Activated T-cell treated with anti-CD3 and anti-CD28 coated beads, Interleukin-2, amount 50 U/mL, for 1 hour (primary cell): ENCODE data around the gene MMD.
"Not testable (repeated sequence)": the region's sequence is repeated elsewhere in the genome, so short reads cannot be mapped to it uniquely, and the experiment has no call there.

Experiments
- DNase-seq: peaks from one replicate; pipeline ENCODE4 v3.0.0-alpha.2; 2020

The MMD gene

DNA sequence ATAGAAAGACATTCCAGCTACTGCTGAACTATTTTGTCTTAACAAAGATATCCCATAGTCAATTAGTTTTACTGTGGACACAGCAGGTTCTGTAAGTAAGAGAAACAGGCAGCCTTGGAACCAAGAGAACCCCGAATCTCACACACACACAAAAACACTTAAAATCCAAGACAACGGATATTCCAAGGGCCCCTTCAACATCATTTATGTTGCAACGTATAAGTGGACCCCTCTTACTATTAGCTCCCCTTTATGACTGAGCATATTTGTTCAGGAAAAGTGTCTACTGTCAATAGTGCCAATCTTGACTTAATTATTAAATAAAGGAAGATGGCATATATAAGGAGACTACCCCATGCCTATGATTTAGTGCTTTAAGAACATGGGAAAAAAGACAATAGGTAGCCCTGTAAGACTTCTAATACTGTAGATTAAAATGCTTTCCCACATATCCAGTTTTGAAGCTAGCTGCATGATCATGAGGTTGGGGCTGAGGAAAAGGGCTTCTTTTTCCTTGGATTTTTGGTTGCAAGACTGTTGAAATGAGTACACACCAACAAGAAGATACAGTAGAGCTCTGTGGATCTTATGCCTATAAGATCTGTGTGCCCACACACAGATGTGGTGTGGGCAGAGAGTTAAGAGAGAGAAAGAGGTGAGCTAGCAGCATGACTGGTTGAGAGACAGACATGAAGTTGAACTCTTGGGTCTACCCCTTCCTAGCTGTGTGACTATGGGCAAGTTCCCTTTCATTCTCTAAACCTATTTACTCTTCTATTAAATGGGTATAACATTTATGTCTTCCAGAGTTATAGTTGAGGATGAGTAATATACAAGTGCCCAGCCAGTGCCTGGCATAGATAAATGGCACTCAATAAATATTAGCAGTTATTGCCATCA is 3.0 kb downstream of the MMD start:
- no peak for DNase-seq

DNA sequence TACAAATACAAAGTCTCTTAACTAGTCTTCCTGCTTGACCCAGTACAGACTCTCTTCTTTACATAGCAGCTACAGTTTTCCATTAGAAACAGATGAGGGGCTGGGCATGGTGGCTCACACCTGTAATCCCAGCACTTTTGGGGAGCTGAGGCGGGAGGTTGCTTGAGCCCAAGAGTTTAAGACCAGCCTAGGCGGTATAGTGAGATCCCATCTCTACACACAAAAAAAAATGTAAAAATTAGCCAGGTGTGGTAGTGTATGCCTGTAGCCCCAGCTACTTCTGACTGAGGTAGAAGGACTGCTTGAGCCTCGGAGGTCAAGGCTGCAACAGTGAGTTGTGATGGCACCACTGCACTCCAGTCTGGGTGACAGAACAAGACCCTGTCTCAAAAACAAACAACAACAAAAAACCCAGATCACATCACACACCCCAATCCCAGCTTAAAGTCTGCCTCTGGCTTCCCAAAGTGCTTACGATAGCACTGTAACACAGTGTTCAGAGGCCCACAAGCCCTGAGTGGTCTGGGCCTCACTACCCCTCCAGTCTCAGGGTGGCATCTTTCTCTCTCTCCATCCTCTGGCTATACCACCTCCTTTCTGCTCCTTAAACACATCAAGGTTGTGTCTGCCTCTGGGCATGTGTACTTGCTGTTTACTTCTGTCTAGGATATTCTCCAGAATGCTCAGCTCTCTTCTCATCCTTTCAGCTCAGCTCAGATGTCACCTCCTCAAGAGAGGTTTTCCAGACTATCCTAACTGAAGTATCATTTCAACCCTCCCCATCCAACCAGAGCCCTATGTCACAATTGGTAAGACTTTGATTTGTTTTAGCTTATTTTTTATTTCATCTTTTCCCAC is 4.0 kb downstream of the MMD start:
- DNase-seq, result no peak

DNA sequence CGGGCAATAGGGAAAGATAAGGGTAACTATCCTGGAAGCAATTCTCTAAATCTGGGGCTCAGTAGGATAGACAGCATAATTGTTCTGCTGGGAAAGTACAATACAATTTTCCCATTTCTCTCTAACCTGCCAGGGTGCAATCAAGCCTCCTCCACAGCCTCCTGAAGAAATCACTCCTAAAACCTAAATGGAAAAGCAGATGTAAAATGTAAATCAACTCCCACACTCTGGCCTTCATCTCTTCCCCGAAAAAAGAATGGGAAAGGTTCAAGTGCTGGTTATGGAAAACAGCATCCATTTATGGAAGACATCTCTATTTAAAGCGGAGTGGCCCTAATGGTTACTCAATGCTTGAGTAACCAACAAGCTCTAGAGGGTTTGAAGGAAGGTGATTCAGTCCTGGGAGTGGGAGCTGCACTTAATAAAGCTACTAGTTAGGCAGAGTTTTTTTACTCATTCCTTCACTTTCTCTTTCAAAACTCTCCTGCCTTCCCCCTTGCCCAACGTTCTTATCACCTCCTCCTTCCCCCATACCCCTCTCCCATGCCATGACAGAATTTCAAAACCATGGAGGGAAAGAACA is 5.1 kb downstream of the MMD start:
- DNase-seq, result no peak

DNA sequence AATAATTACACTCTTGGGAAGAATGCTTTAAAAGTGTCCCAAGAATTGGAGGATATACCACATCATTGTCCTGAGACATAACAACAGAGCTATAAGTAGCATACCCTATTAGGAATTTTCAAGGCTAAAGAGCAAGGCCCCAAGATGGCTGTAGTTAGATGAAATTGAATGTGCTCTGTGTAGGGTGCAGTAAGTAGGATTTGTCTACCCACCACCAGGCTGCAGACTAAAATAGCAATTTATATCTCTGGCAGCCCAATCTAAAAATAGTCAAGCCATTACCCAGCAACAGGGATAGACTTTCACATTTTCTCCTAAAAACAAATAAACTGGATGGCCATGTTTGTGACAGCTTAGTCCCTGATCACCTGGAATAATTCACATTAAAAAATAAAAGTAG is 5.6 kb downstream of the MMD start:
- no peak for DNase-seq

DNA sequence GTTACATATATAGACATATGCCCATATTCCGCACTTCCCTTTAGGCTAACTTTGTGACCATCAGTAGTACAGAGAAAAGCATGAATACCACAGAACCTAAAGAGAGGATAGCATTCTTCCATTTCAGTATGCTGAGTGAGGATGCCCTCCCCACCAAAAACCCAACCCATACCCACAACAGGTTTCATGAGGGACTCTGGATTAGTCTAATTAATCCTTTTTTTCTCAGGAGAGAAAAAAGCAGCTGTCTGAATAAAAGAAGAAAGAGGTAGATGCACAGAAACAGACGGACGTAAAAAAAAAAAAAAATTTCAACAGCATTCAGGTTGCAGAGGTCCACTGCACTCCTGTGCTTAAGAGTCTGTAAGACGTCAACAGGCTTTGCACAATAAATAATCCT is 6.7 kb downstream of the MMD start:
- no peak for DNase-seq

DNA sequence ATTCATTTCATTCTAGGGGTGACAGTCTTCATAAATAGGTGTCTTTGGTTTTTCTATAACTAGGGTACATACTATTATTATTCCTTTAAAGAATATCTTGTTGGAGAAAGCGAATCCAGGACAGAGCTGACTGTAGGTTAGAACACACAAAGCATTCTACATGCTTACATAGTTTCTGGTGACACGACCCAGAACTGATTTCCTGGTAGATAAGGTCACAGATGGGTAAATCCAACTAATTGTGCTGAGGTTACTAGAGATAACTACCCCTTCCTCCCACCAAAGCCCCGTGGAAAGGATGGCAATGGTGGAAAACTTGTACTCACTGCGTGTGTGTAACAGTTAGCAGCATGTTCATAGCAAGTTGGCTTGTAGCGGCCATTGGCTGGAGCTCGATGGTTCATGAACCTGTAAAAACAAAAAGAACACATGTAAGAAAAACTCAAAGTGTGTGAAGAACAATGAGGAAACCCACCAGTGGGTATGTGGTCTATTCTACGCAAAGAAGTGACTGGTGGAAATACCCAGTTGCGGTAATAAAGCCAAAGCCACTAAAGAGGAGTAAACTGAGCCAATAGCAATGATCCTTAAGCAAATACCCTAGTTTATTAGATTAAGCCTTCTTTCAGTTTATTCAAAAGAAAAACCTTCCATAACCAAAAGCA is 7.7 kb downstream of the MMD start:
- no peak for DNase-seq

DNA sequence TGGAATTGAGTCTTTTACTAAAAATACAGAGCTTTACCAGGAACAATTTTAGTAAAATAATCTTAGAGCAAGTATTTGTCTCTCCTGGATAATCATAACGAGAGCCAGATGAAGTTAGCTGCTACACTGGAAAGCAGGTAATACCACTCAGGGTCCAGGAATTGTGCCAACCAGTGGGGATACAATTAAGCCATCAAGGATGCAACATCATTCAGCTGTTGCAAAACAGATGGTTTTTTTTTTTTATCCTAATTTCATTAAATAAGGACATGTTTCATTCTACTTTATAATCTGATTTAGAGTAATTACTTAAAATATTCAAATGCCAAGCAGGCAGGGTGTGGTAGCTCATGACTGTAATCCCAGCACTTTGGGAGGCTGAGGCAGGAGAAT is 10.2 kb downstream of the MMD start:
- no peak for DNase-seq

DNA sequence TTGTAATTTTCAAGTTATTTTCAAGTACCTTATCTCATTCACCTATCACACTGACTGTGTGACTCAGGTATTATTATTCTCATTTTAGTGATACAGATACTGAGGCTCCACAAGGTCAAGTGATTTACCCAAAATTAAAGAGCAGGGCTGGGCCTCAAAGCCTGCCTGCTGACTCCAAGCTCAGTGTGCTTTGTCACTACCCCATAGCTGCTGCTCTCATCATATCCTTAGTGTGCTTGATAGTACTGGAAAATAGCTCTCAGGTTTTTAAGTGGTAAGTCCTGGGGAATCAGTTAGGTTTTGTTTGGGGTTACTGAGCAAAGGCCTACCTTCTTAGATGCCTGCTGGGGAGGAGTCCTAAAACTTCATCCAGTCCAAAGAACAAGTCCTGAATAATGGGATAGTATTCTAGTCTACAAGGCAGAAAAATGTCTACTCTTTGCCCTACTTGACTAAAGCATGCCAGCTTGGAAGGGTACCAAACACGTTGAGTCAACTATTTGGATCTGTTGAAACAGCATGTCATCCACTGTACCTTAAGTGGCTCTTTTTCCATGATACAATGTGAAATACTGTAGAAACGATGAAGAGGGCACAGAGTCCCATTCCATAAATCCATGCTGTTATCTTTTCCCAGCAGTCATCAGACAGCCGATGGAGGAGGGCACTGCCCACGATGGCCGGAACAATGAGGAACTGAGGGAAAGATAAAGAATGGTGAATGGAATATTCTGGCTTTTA is 10.7 kb downstream of the MMD start:
- no peak for DNase-seq

DNA sequence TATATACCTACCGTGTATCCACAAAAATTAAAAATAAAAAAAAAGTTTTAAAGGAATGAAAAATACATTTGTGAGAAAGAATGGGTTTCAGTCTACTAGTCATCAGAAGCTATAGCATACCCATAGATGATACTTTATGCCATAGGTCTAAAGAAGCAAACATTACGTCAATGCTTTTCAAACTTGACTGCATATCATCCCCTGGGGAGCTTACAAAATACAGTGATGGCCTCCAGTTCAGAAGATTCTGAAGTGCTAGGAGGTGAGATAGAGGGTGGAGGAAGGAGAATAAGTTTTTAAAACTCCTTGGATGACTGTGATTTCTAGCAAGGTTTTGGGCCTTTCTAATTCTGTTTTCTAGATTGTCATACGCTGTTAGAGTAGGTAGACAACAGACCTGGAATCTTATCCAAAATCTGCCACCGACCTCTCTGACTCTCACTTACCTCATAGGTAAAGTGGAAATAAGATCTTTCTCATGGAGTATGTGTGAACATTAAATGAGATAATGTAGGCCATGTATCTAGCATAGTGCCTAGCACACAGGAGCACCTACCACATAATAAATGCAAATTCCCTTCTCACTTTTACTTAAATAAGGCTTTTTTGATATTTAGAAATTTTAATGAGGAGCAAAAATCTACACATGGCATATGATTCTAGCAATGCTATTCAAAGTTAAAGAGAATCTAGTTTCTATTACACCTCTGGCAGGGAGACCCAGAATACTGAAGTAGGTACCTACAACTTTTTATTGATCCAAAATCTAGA is 12.4 kb downstream of the MMD start:
- no peak for DNase-seq

DNA sequence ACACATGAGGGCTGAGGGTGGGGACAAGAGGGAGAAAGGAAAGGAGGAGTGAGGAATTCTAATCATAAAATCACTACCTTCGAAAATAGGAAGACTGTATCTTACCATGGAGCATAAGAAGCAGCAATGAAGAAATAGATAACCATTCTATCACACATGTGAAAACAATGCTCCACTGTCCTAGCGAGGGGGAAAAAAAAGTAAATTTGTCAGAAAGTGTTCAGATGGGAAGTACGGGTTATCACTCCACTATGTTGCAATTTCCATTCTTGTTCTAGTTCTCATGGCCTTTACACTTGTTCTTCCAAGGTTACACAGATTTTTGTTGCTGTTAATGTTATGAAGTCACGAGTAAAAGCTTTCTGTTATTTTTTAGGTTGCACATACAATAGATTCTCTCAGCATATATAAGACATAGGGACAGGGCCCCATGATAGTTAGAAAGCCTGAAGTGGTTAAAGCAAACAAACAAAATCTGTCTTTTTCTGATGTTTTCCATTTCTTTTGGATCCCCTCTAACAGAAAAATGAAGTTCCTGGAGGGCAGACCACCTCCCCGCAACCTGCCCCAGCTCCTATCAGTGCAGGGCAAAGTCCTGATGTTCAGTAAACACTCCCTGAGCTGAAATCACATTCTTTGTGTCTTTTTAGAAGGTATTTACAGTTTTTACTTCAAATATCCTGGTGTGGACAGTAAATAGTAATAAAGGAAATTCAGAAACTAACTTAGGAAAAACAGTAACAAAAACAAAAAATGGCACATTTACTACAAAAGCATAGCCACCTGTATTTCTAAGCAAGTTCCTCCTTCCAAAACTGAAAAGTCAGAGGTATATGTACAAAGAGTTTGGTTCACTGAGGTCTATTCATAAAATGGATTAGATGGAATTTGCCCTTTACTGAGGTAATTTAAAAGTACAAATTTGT is 13.7 kb downstream of the MMD start:
- DNase-seq, result no peak

DNA sequence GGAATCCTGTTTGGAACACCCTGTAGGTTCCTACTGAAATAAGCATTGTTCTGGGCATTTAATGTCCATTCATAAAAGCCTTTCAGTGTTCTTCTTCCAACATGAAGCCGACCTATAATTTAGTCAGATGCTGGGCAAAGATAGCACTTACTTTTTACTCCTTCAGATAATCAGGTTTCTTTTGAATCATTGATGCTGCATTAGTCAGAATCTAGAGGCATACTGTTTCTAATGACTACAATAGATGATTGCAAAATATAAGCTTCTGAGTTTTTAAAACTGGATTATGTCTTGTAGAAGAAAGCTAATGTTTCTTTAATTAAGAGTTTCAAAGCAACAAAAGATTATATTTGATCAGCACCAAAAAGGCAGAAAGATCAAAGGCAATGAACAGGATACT is 16.0 kb downstream of the MMD start:
- no peak for DNase-seq

DNA sequence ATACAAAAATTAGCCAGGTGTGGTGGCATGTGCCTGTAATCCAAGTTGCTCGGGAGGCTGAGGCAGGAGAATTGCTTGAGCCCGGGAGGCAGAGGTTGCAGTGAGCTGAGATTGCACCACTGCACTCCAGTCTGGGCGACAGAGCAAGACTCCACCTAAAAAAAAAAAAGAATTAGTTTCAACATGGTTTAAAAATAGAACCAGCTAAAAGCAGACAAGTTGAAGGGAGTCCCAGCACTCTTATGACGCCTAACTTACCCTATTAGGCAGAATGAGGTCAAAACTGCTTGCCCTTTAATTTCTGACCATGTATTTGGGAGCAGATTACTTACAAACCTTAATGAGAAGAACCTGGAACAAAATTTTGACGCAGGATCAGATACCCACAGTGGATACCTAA is 17.4 kb downstream of the MMD start:
- not testable (repeated sequence) for DNase-seq

DNA sequence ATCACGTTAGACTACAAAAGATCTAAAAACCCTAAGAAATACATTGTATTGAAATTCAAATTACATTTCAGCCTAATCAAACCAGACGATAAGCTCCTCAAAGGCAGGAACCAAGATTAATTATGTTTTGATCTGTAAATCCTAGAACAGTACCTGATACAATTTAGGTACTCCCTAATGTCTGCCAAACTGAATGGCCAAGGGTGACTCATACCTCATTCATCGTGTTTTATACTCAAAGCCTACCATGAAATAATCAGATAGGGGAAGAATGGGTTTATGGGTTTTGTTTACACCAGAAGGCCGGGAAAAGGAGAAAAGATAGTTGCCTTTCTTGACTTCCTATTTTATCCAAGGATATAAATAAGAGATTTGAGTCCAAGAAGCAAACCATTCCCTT is 19.3 kb downstream of the MMD start:
- no peak for DNase-seq

DNA sequence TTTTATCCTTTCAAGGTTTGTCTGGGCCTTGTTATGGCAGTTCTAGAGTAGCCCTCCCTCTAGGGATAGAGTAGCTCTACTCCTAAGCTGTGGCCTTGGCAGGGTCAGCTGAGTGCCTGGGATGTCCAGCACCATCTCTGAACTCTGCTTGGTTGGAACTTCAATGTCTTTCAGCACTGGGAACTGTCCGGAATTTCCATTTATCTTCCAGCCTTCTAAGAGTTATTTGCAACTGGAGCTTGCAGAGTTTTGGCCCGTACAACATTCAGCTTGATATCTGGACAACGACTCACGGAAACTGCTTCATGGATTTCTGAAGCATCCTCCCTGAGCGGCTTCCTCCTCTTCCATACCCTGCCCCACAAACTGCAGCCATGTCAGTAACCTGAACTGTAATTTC is 22.9 kb downstream of the MMD start:
- no peak for DNase-seq

DNA sequence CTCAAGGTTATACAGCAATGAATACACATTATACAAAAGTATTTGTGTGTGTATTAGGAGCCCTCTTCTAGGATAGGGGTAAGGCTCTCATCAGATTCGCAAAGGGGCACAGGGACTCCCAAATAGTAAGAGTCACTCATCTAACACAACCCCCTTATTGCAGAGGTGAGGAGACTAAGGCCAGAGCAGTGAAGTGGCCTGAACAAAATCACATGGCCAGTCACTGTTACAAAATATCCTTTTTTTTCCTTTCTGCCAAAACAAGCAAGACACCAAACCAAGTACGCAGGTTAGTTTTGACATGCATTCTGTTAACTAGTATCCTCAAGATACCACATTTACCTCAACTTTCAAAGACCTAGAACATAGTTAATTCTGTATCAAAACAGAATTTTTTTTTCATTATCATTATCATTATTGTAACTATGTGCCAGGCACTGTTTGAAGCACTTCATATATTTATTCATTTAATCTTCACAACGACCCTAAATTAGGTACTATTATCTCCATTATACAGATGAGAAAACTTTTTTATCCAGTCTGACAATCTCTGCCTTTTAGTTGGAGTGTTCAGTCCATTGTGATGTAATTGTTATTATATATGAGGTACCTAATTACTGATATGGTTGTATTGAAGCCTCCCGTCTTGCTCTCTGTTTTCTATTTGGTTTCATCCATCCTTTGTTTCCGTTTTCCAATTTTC is 25.7 kb downstream of the MMD start:
- no peak for DNase-seq

DNA sequence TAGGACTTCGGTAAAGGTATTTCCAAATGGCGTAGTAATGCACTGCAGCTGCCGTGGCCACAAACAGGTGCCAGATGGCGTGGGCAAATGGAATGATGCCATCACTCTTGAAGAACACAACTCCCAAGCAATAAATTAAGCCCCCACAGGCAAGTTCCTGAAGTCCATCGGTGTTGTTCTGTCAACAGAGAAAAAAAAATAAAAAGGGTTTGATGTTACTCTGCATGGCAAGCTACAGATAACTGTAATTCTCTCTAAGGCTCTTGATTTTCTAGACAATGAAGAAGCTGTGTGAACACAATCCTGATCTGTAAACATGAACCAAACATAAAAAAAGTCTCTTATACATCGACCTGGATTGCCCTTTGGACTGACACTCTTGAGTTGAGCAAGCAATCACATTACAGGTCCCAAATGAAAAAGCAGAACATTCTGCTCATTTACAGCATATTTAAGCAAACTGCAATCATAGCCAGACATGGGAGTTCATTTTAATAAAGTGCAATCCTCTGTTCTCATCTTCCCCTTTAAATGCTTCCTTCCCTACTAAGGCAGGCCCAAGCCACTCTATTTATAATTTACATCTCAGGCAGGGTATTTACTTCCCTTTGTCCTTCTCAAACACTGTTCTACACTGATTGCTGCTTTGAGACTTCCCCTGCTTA is 27.1 kb downstream of the MMD start:
- DNase-seq, result no peak

DNA sequence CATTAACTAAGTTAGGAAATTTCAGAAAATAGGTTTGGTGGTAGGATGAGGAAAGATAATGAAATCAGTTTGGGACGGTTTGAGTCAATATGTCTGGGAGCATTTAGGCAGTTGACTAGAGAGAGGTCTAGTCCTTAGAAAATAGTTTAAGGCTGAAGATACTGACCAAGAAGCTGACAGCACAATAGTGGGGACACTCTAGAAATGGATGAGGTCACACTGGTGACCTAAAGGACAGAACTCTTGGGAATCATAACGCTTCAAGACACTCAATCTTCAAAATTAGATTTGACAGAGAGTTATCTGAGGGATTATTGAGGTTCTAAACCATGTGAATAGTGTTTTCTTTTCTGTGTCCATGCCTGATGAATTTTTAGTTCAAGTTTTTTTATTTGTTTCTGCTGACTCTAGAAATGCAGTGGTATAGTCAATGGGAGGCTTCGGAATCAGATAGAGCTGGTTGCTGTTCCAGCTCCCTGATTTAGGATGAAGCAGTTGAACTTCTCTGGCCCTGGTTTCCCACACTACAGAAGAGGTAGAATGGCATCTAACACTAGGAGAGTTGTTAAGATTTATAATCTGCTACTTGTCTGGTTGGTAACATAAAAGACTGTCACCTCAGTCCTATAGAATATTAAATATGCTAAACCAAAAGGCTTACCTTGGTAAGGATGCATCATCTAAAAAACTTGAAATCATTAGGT is 29.7 kb downstream of the MMD start:
- DNase-seq, result no peak

DNA sequence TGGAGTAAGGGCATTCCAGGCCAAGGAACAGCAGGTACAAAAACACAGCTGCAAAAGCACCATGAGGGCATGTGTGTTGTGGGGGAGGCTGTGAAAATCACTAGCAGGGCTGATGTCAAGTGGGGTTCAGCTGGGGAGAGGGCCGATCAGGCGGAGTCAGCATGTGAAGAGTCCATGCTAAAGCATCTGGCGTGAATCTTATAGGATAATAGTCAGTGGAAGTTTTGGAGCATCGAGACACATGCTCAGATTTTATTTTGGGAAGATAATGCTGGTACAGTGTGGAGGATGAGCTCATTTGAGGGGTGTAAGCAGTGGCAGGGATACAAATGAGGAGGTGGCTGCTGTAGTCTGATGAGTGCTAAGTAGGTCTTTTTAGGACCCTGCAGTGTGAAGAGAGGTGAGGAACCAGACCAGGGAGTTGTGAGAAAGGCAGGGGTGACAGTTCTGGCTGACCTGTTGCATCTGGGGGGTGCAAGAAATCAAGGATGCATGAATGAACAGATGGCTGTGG is 30.3 kb downstream of the MMD start:
- no peak for DNase-seq
